ENCODE data around the gene ZNF500. TPM values are rescaled to one million over a fixed set of nuclear protein-coding genes. Genes with fewer than 3 reads are reported as not detected.

The ZNF500 gene
- total and polyA plus RNA-seq, 10 of the 15 experiments (the other 5 are each of a cell fraction or from before 2014, with no cell fraction given) = 0.99 to 13.1 (median 5.5) TPM

- Histone ChIP-seq H3K4me1 (ENCODE audit: control insufficient read depth, insufficient read depth, low read length) (peaks cover 20% of the 10 kb centered on the region), H3K27me3 (replicated peaks in 1 of 2; ENCODE audit: control insufficient read depth in 2 of 2, insufficient read depth in 2 of 2, low read length in 1 of 2) (no peaks in the 10 kb centered on the region), H3K4me3 (no peak overlapping the region), H3K9me3 (replicated peaks; ENCODE audit: control insufficient read depth, insufficient read depth, low read length) (no peaks in the 10 kb centered on the region), H3K36me3 (ENCODE audit: control insufficient read depth in 2 of 2, insufficient read depth in 2 of 2, low read length in 1 of 2) (no peaks in the 10 kb centered on the region), H2AFZ (ENCODE audit: control insufficient read depth, low read depth, low read length) (no peak overlapping the region), H3K27ac (ENCODE audit: control insufficient read depth, insufficient read depth) (no peak overlapping the region), H3K9ac (ENCODE audit: control insufficient read depth, insufficient read depth, low read length) (no peak overlapping the region), H4K20me1 (ENCODE audit: control insufficient read depth, insufficient read depth) (no peaks in the 10 kb centered on the region), H3K79me2 (ENCODE audit: control insufficient read depth, insufficient read depth, low read length) (no peaks in the 10 kb centered on the region), H3K4me2 (ENCODE audit: control insufficient read depth, insufficient read depth) (no peak overlapping the region)
- intact Hi-C loops (cut with micrococcal nuclease; ENCODE audit: unreplicated experiment) (no loop called here), in situ Hi-C loops (cut with MboI) (no loop called here)
- ChIA-PET RAD21 (ENCODE audit: unreplicated experiment) (no interaction called here), CTCF (interaction anchor here (1.0 kb wide), 1 partner anchor 105 kb away, joined by 3 read pairs; no protein-coding TSS in a partner anchor), POLR2A (no interaction called here), SMC1A (ENCODE audit: uncharacterized antibody, unreplicated experiment) (no interaction called here)
- 72% methylated on average over 16 of the region's 16 CpGs for WGBS (ENCODE audit: insufficient coverage, insufficient replicate concordance, low lambda C conversion rate, missing lambda C conversion rate)
- TF ChIP-seq MXI1 (IDR thresholded peaks at IDR 0.05; ENCODE audit: low read depth, low read length) (no peak), PAX8 (IDR thresholded peaks at IDR 0.05) (no peak), CHD4 (IDR thresholded peaks at IDR 0.05) (no peak), MYB (IDR thresholded peaks at IDR 0.05; ENCODE audit: borderline replicate concordance, low read depth, low read length) (no peak), ZZZ3 (IDR thresholded peaks at IDR 0.05; ENCODE audit: control insufficient read depth, insufficient read length, low read depth) (no peak), CBX5 (IDR thresholded peaks at IDR 0.05; ENCODE audit: low read depth) (no peak), RB1 (IDR thresholded peaks at IDR 0.05; ENCODE audit: borderline replicate concordance) (no peak), MTA2 (IDR thresholded peaks at IDR 0.05; ENCODE audit: low read depth) (no peak), TAF1 (IDR thresholded peaks at IDR 0.05; ENCODE audit: borderline replicate concordance, low read depth, low read length) (no peak), RFX5 (IDR thresholded peaks at IDR 0.05; ENCODE audit: low read depth, low read length) (no peak), BHLHE40 (IDR thresholded peaks at IDR 0.05; ENCODE audit: borderline replicate concordance in 1 of 2, low read depth in 2 of 2, low read length in 1 of 2) (no peak), RCOR1 (conservative IDR thresholded peaks at IDR 0.05; ENCODE audit: low read depth, low read length) (no peak), GABPA (IDR thresholded peaks at IDR 0.05; ENCODE audit: low read depth) (no peak), NR2F1 (conservative IDR thresholded peaks at IDR 0.05) (no peak), ASH2L (IDR thresholded peaks at IDR 0.05; ENCODE audit: borderline replicate concordance, low read depth) (no peak), TCF12 (IDR thresholded peaks at IDR 0.05; ENCODE audit: low read depth, low read length) (no peak), KAT2A (conservative IDR thresholded peaks at IDR 0.05; ENCODE audit: control insufficient read depth, low read depth, low read length) (no peak)
- TF ChIP-seq, protein P1, sequence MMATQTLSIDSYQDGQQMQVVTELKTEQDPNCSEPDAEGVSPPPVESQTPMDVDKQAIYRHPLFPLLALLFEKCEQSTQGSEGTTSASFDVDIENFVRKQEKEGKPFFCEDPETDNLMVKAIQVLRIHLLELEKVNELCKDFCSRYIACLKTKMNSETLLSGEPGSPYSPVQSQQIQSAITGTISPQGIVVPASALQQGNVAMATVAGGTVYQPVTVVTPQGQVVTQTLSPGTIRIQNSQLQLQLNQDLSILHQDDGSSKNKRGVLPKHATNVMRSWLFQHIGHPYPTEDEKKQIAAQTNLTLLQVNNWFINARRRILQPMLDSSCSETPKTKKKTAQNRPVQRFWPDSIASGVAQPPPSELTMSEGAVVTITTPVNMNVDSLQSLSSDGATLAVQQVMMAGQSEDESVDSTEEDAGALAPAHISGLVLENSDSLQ (IDR thresholded peaks at IDR 0.05) = no peak
- TF ChIP-seq, protein P2, sequence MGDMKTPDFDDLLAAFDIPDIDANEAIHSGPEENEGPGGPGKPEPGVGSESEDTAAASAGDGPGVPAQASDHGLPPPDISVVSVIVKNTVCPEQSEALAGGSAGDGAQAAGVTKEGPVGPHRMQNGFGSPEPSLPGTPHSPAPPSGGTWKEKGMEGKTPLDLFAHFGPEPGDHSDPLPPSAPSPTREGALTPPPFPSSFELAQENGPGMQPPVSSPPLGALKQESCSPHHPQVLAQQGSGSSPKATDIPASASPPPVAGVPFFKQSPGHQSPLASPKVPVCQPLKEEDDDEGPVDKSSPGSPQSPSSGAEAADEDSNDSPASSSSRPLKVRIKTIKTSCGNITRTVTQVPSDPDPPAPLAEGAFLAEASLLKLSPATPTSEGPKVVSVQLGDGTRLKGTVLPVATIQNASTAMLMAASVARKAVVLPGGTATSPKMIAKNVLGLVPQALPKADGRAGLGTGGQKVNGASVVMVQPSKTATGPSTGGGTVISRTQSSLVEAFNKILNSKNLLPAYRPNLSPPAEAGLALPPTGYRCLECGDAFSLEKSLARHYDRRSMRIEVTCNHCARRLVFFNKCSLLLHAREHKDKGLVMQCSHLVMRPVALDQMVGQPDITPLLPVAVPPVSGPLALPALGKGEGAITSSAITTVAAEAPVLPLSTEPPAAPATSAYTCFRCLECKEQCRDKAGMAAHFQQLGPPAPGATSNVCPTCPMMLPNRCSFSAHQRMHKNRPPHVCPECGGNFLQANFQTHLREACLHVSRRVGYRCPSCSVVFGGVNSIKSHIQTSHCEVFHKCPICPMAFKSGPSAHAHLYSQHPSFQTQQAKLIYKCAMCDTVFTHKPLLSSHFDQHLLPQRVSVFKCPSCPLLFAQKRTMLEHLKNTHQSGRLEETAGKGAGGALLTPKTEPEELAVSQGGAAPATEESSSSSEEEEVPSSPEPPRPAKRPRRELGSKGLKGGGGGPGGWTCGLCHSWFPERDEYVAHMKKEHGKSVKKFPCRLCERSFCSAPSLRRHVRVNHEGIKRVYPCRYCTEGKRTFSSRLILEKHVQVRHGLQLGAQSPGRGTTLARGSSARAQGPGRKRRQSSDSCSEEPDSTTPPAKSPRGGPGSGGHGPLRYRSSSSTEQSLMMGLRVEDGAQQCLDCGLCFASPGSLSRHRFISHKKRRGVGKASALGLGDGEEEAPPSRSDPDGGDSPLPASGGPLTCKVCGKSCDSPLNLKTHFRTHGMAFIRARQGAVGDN (IDR thresholded peaks at IDR 0.05) = no peak
- FAIRE-seq (no peak), ATAC-seq (no peak), DNase-seq (ENCODE audit: low read depth, low spot score) (no peak)
- BruUV-seq (replicated peaks) = no TSS peak
Measured at GRCh38 chr16:4798456-4798855, 31.5 kb upstream of the ZNF500 start.
